HG02885 (cell line): ENCODE data around the gene CDCA7.
A peak's percentile ranks its signal among the peaks of the same experiment; 100 is the strongest.
"Not testable (repeated sequence)": the region's sequence is repeated elsewhere in the genome, so short reads cannot be mapped to it uniquely, and the experiment has no call there.

Experiments used
- ATAC-seq: cut with Tn5 transposase; IDR thresholded peaks from one replicate; pipeline ENCODE4 v1.9.1; 2021; ENCODE audit warnings: mild to moderate bottlenecking; ENCODE audit not compliant: unreplicated experiment, poor library complexity

The CDCA7 gene

GRCh38 chr2:173354582-173355131 lies at the start of gene CDCA7:
Gene CDCA7, plus strand, starts transcription at chr2:173354872. Its CDS starts 92 bp downstream, at chr2:173354964.
- peak; percentile 51 for ATAC-seq

GRCh38 chr2:173305303-173305702 lies 49.4 kb upstream of the CDCA7 start:
- no peak for ATAC-seq

- peak; percentile 91 for ATAC-seq
Observed at GRCh38 chr2:173307293-173307692, 47.4 kb upstream of the CDCA7 start.

- ATAC-seq = not testable (repeated sequence)
Observed at GRCh38 chr2:173309370-173309769, 45.3 kb upstream of the CDCA7 start.

- ATAC-seq = no peak
Observed at GRCh38 chr2:173311844-173312606, 42.6 kb upstream of the CDCA7 start.

- no peak for ATAC-seq
Observed at GRCh38 chr2:173323371-173323770, 31.3 kb upstream of the CDCA7 start.

GRCh38 chr2:173326806-173327205 lies 27.9 kb upstream of the CDCA7 start:
- no peak for ATAC-seq

- no peak for ATAC-seq
Observed at GRCh38 chr2:173327421-173327820, 27.3 kb upstream of the CDCA7 start.

- not testable (repeated sequence) for ATAC-seq
Observed at GRCh38 chr2:173333003-173333402, 21.7 kb upstream of the CDCA7 start.

GRCh38 chr2:173339807-173340206 lies 14.9 kb upstream of the CDCA7 start:
- ATAC-seq = no peak

- no peak for ATAC-seq
Observed at GRCh38 chr2:173343921-173344320, 10.8 kb upstream of the CDCA7 start.

- no peak for ATAC-seq
Observed at GRCh38 chr2:173346035-173346434, 8.6 kb upstream of the CDCA7 start.

GRCh38 chr2:173347305-173348168 lies 7.1 kb upstream of the CDCA7 start:
- ATAC-seq = no peak

- no peak for ATAC-seq
Observed at GRCh38 chr2:173349287-173349686, 5.4 kb upstream of the CDCA7 start.

- ATAC-seq = no peak
Observed at GRCh38 chr2:173350383-173350782, 4.3 kb upstream of the CDCA7 start.

- no peak for ATAC-seq
Observed at GRCh38 chr2:173351879-173352278, 2.8 kb upstream of the CDCA7 start.

GRCh38 chr2:173353556-173353955 lies 1.1 kb upstream of the CDCA7 start:
- ATAC-seq = no peak

- ATAC-seq = peak; percentile 11
Observed at GRCh38 chr2:173354073-173354581, 545 bp upstream of the CDCA7 start.

GRCh38 chr2:173355132-173355865 lies 627 bp downstream of the CDCA7 start:
- peak; percentile 28 for ATAC-seq

- ATAC-seq = peak; percentile 12
Observed at GRCh38 chr2:173355866-173356508, 1.3 kb downstream of the CDCA7 start.
